ENCODE results near the gene OR9A4.
A peak's percentile ranks its signal among the peaks of the same experiment; 100 is the strongest.
"Not testable (repeated sequence)": the region's sequence is repeated elsewhere in the genome, so short reads cannot be mapped to it uniquely, and the experiment has no call there.

The OR9A4 gene, protein sequence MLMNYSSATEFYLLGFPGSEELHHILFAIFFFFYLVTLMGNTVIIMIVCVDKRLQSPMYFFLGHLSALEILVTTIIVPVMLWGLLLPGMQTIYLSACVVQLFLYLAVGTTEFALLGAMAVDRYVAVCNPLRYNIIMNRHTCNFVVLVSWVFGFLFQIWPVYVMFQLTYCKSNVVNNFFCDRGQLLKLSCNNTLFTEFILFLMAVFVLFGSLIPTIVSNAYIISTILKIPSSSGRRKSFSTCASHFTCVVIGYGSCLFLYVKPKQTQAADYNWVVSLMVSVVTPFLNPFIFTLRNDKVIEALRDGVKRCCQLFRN

DNA sequence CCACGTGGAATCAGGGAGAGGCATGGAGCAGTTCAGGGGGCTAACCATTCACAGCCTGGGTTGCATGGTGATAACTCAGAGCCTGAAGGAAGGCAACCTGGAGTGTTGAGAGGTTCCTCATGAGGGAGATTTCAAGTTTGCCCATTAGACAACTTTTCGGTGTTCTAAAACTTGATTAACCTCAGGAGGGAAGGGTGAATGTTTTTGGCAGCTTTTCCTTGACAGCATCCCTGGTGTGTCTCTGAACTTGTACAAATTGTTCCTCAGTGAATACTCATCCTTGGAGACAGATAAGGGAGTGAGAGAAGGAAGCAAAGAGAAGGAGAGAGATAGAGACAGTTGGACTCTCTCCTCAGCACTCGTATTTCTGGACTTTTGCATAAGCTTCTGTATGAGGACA is at the start of gene OR9A4:
OR9A4 (plus strand) TSS at position 301 of the 400 bp plus-strand sequence. CDS start 2,477 bp downstream, outside the sequence.
- DNase-seq = peak; percentile 36

DNA sequence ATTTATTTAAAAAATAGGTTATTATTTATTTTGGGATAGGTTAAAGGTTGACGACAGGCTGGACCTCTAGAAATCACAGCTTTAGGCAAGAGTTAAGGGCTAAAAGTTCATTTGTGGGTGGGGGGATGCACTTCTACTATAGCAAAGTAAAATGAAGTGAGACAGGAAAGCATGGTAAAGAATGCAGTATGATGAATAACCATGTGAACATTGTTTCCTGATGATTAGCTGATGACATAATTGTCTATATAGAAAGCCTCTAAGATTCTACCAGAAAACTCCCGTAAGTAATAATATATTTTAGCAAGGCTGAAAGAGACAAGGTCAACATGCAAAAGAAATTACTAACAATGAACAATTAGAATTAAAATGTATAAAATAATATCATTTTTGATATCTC is 49.2 kb upstream of the OR9A4 start:
- no peak for DNase-seq

DNA sequence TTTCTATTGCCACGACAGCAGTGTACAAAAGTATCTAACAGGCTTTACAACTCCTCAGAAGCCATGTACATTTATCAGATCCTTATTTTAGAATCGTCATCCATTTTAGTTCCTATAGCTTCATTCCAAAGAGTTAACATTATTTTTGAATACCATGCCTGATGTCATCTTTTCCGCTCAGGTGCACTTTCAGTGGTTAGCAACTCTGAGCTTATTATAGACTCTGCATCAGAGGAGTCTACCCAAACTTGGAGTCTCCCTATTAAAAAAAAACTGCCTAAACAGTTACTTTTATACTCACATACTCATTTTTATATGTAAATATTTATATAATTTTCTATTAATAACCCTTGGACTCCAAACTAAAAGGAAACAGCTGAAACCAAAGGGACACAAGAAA is 43.3 kb upstream of the OR9A4 start:
- no peak for DNase-seq

DNA sequence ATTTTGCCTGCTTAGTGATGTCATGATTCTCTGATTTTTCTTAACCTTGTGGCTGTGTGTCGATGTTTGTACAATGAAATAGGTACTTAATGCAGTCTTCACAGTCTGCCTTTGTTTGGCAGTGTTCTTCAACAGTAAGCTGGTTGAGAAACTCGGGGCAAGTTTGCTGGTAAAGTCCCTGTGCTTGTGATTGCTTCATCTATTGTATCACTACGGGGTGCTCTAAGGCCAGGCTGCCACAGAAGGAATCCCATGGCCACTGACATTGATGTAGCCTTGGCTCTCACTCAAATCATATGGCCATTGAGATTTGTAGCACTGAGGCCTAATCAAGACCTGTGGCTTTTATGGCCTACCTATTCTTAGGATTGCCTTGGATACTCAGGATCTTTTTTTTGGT is 41.4 kb upstream of the OR9A4 start:
- DNase-seq = no peak

DNA sequence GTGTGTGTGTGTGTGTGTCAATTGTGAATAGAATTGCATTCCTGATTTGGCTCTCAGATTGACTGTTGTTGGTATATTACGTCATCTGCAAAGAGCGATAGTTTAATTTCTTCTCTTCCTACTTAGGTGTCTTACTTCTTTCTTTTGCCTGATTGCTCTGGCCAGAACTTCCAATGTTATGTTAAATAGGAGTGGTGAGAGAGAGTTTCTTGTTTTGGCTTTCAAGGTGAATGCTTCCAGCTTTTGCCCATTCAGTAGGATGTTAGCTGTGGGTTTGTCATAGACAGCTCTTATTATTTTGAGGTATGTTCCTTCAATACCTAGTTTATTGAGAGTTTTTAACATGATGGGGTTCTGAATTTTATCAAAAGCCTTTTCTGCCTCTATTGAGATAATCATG is 40.7 kb upstream of the OR9A4 start:
- no peak for DNase-seq

DNA sequence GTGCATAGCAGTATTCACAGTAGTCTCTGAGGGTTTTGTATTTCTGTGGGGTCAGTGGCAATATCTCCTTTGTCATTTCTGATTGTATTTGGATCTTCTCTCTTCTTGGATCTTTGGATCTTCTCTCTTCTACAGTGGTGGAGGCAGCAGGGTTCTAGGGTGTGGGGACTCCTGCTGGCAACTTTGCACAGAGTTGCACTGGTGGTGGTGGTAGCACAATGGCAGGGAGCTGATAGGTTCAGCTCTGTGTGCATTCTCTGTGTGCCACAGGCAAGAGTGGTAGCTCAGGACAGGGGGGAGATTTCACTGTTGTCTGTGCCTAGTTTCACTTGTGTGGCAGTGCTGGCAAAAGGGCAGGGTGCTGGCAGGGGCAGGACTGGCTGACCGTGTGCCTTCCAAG is 39.8 kb upstream of the OR9A4 start:
- no peak for DNase-seq

DNA sequence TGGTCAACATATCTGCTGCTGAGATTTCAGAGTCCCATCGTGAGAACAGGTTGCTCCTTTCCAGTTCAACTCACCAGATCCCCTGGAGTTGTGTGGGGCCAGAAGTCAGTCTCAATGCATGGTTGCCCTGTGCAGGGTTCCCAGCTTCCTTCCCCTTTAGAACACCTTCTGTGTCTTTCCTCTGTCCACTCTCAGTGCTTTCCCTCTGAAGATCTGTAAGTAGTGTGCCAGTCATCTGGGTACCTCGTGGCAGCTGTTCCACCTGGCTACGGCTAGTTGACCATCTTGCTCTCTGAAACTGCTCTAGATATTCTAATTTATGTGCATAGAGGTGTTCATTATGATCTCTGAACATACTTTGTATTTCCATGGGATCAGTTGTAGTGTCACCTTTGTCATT is 38.8 kb upstream of the OR9A4 start:
- DNase-seq = no peak

DNA sequence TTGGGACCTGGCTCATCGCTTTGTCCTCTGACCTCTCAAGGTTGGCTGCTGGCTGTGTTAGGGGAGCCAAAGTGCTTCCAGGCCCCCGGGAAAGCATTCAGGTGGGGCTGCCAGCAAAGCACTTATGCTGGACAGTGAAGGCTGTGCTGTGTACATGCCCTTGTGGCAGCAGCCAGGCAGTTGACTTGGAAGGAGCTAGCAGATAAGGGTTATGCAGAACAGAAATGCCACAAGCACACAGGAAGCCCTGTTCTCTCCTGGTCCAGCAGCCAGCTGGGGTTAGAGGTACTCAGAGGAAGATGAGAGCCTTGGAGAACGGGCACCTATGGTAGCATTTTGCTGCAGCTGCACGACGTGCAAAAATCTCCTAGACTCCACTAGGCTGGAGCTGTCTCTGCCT is 35.2 kb upstream of the OR9A4 start:
- DNase-seq = no peak

DNA sequence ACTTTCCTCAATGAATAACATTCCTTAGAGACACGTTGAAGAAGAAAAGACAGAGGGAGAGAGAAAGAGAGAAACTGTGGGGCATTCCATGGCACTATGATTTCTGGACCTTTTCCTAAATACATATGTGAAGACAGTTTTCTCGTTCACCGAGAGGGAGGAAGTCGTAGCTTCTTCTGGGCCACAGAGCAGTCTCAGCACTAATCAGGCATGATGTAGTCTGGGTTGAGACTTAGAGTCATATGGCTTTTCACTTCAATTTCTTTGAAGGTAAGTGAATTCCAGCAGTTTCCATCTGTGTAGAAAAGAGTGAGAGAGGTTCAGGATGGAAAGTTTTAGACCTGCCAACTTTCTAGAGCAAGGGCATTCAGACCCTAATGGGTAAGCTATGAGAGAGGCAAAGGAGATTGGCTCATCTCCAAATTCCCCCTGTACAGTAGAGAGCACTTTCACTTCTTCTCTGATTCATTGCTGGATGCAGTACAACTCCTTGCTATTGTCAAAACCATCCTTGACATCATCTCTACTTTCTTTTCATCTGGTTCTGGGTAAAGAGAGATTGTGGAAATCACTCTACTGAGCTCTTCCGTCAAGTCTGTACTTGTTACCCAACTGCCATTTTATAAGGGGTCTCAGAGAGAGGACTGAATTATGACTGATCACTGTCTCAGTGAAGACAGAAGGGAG is 31.5 kb upstream of the OR9A4 start:
- no peak for DNase-seq

DNA sequence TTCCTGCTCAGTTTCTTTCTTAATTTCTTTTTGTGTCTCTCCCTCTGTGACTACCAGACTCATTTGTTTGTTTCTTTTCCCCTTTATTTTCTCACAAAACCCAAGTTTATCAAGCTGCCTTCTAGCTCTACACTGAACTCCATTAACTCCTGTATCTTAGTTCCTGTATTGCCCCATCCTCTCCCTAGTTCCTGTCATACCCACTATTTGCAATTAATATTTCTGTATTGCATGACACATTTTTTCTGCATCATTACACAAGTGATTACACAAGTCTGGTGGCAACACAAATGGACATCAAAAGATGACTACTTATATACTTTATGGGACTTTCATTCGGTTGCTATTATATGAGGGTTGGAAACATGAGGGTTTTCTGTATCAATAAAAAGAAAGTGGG is 26.9 kb upstream of the OR9A4 start:
- no peak for DNase-seq

DNA sequence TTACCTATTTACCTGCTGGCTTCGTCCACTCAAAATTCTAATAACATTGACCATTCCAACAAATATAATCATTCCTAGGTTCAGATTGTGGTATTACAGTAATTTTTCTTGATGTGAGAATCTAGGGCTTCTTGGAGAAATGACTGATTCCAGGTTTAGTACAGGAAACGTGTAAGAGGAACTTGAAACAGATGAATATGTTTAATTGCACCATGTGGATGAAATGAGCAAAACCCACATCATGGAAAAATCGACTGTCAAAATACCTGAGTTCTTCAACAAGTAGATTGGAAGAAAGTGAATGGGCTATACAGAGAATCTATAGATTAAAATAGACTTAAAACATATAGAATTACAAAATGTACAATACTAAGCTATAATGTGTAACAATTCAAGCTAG is 24.9 kb upstream of the OR9A4 start:
- no peak for DNase-seq

DNA sequence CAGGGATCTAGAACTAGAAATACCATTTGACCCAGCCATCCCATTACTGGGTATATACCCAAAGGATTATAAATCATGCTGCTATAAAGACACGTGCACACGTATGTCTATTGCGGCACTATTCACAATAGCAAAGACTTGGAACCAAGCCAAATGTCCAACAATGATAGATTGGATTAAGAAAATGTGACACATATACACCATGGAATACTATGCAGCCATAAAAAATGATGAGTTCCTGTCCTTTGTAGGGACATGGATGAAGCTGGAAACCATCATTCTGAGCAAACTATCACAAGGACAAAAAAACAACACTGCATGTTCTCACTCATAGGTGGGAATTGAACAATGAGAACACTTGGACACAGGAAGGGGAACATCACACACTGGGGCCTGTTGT is 16.8 kb upstream of the OR9A4 start:
- not testable (repeated sequence) for DNase-seq

DNA sequence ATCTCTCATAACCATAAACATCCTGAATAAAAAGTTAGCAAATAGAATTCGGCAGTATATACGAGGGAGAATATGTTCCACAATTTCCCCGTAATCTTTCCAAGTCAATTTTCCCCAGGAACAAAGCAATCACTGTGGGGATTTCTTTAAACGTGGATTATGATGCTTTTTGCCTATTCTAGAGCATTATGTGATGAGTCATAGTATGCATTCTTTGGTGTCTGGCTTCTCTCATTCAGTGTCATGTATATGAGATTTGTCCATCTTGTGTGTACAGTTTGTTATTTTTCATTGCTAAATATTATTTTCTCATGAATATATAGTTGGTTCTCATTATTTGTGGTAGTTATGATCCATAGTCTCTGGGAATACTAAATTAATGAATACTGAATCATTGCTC is 9.9 kb upstream of the OR9A4 start:
- DNase-seq = peak; percentile 28

DNA sequence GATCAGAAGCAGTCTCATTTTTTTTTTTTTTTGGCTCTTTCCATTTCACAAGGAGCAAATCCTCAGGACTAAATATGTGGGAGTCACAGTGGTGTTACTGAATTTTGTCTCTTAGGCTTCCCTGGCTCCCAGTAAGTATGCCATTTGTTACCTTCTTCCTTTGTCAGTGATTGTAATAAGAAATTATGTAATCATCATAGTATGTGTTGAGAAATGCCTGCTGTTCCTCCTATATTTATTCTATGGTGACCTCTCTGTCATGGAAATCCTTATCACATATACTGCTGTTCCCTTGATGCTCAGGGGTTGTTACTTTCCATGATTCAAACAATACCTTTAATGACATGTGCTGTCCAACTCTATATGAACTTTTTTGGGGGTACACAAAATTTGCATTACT is 4.8 kb upstream of the OR9A4 start:
- DNase-seq = no peak

DNA sequence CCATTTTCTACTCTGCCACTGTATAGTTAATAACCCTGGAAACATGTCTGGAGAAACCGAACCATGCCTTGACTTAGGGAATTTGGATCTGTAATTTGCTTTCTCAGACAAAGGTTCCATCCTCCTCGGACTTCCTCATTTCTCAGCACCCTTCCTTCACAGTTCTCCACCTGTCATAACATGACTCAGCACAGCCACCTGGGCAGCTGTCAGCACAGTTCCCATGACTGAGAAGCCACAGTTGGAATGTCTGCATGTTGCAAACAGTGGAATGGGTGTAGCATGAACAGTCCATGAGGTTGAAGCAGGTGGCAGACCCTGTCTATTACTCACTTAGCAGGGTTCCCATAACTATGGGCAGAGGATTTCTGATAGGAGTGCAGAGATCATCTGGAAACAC is 634 bp upstream of the OR9A4 start:
- DNase-seq = peak; percentile 95

DNA sequence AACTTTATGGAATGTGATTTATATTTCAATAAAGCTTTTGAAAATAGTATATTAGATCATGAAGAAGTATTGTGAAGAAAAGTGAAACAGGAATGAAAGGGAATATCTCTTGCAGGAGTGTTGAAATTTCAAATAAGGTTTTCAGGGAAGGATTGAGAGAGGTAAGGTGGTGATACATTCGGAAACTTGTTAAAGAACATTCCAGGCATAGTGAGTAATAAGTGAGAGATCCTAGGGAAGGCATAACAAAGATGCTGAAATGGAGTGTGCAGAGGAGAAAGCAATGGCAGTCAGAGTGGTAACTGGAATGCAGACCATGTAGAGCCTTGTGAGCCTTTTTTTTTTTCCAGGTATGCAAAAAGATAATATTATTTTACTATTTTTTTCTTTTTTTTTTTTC is 4.1 kb downstream of the OR9A4 start:
- no peak for DNase-seq

DNA sequence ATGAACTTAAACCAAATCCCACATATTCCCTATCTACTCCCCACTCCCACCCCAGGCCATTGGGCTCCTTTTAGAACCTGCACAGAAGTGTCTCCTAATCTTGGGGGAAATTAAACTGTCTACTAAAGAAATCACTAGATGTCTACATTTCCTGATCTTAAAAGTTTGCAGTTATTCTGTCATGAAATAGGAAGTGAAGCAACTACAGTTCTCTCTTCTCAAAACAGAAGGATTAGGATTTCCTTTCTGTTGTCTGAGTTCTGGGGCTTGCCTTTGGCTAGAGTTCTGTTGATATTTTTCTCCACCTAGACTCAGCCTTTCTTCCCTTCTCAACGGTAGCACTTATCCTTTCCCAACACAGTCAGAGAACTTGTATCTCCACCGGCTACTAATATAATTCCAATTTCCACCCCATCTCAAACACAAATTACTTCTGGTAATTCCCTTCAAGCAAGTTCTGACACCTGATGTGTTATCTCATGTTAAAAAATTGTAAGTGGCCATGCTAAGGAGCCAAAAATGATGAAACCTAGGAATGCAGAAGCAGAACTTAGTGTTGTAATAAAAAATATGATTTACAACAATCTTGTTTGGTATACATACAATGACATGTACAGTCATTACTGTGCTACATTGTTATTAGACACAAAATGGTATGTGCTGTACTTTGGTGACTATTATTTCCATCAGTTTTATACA is 12.1 kb downstream of the OR9A4 start:
- DNase-seq = no peak

DNA sequence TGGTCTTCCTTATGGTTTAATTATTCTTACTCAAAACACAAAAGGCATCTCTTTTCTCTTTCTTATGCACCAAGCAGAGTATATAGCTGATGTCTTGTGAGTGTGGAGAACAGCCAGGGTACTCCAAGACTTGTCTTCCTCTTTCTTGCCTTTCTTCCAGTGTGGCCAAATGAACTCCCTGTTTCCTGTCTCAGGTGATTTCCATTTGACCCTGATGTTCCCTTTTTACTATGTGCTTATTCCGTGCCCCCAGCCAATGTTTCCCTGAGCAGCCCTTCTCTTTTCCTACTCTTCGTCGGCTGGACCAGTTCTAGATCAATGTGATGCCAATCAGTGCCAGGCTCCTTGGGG is 12.6 kb downstream of the OR9A4 start:
- no peak for DNase-seq

DNA sequence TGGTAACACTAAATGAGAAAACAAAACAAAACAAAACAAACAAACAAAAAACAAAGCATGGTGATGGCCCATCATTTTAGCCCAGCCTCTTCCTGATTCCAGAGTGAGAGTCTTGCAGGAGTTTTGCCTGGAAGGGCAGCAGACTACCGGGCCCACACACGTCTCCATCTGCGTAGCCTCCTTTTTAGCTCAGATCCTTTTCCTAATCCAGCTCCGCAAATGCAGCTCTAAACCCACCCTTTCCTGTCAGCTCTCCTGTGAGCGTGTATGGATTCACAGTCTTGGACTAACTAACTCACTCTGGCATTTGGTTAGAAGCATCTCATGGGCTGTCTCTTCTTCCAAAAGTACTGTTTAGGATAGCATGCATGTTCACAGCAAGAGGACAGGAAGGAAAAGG is 14.0 kb downstream of the OR9A4 start:
- no peak for DNase-seq

DNA sequence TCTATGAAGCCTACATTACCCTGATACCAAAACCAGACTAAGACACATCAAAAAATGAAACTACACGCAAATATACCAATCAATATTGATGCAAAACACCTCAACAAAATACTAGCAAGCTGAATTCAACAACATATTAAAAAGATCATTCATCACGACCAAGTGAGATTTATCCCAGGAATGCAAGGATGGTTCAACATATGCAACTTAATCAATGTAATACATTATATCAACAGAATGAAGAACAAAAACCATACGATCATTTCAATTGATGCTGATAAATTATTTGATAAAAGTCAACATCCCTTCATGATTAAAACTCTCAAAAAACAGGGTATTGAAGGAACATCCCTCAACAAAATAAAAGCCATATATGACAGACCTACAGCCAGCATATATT is 24.9 kb downstream of the OR9A4 start:
- DNase-seq = peak; percentile 11

DNA sequence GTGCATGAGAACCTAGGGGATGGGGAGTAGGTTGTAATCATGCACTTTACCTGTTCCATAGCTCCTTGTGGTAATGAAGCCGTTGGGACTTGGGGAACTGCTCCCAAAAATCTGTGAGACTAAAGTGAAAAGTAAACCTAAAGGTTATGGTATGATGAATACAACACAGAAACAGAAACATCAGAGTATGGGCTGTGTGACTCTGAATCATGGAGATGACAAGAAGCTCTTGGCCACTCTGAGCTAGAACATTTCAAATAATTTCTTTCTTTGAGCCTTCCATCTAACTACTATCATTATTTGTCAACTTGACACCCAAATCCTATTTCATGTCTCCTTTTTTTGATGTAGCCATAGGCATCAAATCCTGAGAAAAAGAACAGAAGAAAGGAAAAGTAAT is 27.6 kb downstream of the OR9A4 start:
- no peak for DNase-seq

DNA sequence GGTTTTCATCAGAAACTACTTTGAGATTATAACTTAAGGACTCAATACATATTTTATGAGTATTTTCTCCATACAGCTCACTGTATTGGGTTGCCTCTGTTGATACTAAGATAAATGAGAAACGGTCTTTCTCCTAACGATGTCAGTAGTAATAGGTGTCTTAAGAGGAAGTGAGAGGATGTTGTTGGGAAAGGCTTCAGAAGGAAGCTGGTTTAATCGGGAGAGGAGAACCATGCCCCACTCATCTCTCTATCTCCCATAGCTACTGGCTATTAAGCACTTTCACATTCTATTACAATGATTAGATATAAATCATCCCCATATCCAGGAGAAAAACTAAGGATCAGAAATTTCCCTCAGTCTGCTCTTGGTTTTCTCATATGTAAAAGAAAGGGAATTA is 28.6 kb downstream of the OR9A4 start:
- DNase-seq = no peak

DNA sequence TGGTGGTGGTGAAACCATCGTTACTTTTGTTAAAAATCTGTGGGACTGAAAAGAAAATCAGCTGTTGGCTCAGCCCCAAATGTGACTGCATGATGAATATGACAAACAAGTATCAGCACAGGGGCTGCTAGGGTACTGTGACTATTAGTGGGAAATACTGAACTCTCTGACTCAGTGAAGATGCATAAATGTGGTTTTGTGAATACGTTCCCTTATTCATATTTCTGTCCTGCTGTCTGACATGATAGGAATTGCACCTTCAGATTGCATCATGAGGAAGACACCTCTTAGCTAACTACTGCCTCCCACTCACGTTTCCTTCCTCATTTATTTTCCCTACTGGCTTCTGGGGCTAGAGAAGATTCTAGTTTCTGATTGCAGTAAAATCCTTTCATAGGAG is 29.2 kb downstream of the OR9A4 start:
- no peak for DNase-seq

DNA sequence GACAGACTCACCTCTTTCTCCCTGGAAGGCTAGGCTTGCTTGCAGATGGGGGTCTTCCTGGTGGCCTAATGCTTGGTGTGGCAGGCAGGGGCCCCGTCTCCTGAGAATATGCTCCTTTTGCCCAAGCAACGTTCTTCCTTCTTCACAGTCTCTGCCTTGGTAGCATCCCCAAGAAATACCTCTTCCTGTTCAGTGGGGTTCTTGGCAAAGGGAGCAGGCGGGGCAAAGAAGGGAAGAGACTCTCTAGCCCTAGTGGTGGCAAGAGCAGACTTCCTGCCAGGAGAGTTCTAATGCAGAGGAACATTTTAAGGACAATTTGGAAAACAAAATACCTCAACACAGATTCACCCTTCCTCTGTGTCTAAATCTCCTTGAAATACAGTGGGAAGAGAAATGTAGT is 30.6 kb downstream of the OR9A4 start, which contains the start of gene CLEC5A:
CLEC5A (minus strand) TSS at position 179 of the 400 bp plus-strand sequence. CDS start 682 bp downstream, outside the sequence.
- DNase-seq = no peak
